ENCODE results near the gene POMGNT2.

The POMGNT2 gene

DNA sequence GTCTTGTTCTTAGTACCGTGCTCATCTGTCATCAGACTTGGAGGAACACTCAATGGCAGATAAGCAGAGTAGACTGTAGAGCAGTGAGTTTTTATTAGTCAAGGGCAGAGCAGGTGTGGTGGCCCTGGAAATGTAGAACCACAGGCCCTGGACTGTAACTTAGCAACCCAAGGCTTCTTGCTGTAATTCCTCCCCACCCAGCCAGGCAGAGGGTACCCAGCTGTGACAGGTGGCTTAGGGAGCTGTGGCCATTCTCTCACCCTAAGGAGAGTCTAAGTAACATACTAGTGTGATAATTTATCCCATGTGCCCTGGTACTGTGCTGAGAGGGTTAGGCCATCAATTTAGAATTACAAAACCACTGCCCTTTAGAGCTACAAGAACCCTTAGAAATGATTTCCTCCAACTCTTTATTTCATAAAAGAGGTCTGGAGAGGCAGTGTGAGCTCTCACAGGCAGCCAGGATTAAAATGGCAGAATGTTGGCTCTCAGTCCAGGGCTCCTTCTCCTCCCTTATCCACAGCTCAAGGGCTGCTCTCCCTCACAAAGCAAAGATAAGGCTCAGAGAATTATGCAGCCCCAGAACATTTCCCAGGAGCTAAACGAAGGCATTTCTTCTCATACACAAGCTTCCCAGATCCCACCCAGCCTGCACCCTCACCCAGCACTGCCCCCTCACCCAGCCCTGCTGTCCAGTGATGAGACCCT, 3.0 kb downstream of the POMGNT2 start:
- no peak for DNase-seq (ENCODE audit: low spot score)

DNA sequence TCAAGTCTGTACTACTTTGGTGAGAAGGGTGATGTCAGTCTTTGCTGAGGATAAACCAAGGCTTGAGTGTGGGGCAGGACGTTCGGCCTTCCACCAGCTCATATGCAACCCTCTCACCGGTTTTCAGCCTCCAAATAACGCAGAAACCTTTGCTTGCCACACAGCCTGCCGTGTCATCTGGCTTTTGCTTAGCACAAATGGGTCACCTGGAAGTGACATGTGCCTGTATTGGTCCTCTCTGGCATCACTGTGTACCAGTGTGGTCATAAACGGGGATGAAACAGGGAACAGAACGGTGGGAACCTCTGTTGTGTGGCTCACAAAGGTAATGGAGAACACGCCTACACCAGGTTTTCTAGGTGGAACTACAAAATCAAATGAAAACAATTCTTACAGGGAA, 7.1 kb downstream of the POMGNT2 start:
- DNase-seq (ENCODE audit: low spot score) = no peak

DNA sequence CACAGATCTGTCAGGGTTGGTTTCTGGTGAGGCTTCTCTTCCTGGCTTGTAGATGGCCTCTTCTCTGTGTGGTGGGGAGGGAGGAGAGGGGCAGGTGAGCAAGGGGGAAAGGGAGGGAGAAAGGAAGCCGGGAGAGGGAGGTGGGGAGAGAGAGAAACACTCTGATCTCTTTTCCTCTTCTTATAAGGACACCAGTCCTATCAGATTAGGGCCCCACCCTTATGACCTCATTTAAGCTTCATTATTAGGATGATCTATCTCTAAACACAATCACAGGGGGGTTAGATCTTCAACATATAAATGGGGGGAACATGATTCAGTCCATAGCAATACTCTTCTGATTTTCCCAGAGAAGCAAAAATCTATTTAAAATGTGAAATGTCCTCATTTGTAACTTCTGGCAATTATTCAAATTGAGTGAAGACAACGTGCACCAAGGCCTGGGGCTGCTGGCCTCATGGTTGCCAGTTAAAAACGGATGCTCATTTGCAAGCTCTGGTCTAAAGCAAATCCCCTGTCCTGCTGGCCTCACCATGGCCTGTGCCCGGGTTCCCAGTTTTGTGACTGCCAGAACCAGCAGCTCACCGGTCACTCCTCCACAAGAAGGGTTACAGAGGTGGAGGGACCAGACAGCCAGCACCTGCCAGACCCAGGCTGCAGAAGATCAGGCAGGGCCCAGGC, 8.3 kb downstream of the POMGNT2 start:
- DNase-seq (ENCODE audit: low spot score) = no peak

DNA sequence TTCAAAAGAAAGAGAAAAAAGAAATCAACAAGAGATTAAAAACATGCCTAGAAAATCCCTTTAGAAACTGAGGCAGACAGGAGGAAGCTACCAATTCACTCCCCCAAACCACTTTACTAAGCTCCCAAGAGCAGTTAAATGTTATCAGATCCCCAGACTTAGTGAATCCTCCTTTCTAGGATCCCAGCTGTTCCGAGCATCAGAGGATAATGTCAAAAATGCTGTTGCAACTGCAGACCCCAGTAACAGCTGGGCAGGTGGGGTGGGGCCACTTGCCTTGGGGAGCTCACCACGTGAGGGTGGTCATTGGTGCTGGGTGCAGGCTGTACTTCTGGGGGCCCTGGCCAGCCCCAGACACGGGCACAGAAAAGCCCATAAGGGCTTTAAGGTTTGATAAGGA, 9.1 kb downstream of the POMGNT2 start:
- DNase-seq (ENCODE audit: low spot score) = no peak

DNA sequence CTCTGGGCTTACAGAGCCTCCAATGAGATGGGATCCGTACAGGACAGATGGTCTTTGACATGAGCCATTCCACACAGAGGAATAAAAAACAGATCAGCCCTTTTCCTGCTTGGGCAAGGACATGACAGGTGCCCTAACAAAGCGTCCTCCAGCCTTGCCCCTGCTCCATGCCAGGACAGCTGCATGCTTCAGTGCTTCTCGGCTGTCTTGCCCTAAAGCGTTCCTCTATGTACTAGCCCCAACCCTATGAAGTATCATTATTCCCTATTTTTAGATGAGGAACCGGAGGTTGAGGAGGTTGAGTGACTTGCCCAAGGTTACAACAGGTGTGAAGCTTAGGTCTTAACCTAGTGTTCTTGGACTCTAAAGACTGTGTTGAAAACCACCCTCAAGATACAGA, 10.5 kb downstream of the POMGNT2 start:
- DNase-seq (ENCODE audit: low spot score) = no peak

DNA sequence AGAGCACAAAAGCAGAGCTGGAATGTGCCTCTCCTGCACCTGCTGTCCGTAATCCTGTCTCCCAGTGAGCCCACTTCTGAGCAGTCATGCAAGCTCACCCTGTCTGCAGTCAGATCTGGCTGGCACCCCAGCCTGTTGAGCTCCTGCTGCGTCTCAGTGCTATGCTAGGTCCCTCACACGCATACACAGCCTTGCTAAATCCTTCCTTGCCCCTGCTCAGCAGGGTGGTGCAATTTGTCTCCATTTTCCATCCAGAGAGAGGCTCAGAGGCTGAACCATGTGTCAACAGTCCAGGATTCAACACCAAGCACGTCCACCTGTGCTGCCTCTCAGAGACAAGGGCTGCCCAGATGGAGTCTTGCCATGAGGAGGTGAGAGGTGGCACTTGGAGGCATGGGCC, 11.0 kb downstream of the POMGNT2 start:
- no peak for DNase-seq (ENCODE audit: low spot score)

DNA sequence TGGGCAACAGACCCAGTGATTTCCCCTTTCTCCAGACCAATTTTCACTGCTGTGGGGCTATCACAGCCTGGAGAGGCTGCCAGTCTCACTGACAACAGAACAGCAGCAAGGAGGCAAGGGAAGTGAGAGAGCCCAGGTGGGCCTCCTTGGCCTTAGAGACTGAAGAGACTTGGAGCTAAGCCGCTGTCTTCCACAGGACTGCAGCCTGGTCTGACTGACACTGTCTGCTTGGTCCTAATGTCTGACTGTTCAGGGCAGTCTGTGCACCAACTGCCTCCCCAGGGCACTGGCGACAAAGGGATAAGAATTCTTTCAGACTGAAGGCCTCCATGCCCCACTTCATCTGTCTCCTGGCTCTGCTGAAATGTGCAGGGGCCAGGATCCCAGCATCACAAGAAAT, 11.5 kb downstream of the POMGNT2 start:
- DNase-seq (ENCODE audit: low spot score) = no peak

DNA sequence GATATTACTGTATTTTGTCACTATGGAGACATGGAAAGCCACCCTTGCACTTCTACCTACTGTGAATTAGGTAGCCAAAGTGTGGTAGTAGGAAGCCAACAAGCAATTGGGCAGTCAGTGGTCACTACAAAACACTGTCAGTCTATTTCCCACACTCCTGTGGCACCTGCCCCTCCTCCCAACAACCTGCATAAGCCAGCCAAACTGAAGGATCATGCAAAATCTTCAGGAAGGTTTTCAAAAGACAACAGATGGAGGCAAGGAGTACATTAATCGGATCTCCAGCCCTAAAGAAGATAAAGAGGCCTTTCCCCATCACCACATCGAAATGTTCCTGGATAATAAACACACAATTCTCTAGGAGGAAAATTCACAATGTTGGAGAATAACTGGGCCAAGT, 11.9 kb downstream of the POMGNT2 start:
- DNase-seq (ENCODE audit: low spot score) = no peak

DNA sequence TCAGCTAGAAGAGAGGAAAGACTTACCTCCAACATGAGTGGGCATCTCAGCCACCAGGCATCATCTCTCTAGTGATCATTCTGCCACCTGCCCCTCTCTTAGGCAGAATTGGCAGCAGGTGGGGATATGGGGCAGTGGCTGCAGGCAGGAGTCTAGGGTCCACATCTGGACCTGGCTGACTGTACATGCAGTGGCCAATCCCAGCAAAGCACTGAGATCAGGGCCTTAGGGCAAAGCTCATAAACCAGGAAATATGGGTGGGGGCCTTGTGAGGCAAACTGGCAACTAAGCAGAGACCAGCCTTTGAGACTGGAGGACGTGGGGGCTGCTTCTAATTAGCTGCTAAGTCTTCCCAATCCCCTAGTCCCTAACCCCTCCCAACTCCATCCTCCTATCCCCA, 12.9 kb downstream of the POMGNT2 start:
- DNase-seq (ENCODE audit: low spot score) = no peak

DNA sequence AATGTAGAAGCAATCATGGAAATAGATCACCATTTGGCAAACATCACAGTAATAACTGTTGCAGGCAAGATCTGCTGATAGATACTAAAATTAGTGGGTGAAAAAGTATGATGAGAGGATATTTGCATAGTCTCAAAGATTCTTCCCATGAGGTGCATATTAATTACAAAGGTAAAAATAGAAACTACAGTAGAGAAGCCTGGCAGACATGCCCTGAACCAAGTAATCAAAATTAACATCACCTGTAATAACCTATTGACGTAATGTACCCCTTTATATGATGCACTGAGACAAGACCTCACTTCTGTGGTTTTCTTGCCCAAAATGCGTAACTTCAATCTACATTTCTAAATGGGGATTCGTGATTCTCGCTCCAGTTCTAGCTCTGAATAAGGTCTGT, 14.4 kb downstream of the POMGNT2 start:
- DNase-seq (ENCODE audit: low spot score) = no peak

DNA sequence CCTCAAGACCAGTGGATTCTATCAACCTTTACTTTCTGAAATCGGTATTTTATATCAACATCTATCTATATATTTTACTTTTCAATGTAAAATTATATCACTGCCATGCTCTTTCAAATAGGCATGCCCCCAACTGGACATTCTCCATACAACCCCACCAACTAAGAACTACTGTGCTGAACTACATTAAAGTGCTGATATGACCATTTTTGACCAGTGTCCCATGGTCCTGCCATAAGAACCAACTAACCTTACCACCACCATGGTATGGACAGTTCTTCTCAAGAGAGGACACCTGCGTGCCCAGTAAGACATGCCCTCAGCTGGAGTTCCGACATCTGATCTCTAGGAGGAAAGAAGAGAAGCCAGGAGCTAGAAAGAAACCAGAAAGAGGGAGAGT, 15.6 kb downstream of the POMGNT2 start:
- no peak for DNase-seq (ENCODE audit: low spot score)

DNA sequence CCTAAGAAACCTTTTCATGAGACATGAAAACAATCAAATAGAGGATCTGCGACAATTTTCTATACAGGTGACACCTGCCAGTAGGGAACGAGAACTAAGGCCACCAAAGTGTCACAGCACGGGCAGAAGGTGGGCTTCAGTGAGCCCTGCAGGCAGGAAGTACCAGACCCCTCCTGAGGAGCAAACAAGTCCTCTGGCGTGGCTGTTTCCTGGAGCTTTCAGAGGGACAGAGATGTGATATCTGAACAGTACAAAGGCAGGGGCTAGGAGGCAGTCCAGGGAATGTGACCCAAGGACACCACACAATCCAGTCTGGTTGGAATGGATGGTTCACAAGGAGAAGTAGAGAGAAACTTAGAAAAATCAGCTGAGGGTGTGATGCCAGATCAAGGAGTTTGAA, 16.8 kb downstream of the POMGNT2 start:
- no peak for DNase-seq (ENCODE audit: low spot score)

DNA sequence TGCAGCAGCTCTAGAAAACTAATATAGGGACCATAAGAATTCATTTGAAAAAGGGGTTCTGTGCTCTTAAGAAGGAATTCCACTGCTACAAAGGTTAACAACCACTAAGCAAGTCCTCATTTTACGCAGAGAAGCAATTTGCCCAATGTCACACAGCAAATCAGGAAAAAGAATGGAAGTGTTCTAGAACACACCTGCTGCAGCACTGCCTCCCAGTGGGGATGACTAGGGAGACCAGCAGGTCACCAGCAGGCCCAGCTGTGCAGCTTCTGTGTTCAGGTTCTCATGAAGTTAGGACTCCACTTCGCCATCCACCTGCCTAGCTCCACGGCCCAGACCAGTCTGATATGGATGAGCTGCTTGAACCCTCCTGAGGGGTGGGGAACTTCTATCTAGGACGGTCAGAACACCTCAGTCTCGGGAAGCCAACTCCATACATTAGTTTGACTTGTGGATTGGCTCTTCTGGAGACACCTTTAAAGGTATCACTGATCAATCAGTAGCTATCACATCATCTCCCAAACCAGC, 18.6 kb downstream of the POMGNT2 start:
- no peak for DNase-seq (ENCODE audit: low spot score)

DNA sequence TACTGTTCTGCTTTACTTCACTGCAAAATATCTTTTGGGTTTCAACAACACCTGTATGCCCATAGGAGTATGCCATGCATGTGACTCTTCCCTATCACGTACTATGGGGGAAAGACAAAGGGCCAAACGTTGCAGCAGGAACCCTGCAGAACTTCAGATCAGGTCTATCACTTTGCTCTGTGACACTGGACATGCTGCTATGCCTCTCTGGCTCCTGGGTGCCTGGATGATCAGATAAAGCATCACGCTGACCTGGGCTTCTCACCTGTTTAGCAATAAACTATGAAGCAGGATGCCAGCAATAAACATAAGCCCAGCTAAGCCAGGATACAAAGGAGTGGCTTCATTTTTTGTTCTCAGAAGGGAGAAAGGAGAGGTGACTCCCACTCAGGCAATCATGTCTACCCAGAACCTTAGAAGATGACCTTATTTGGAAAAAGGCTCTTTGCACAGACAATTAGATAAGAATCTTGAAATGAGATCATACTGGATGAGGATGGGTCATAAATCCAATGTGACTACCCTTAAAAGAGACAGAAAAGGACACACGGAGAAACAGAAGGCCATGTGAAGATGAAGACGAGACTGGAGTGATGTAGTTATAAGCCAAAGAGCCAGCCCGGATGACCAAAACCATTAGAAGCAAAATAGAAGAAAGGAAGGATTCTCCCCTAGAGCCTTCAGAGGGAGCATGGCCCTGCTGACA, 19.3 kb downstream of the POMGNT2 start:
- no peak for DNase-seq (ENCODE audit: low spot score)

DNA sequence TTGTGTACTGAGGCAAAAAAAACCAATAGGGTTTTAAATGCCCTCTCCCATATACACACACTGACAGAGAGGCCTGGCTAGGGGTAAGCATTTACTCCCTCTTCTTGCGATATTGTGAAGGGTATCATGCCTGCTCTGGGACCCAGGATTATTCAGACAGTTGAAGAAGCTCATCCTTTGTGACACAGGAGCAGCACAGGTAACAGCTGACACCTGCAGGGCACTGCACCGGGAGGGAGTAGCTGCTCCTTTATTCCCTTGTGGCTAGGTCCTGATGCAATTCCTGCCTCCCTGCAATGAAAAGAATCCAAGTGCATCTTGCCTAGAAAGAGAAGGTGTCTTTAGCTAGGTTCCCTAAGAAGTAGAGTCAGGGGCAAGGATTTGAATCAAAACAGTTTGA, 23.4 kb downstream of the POMGNT2 start:
- DNase-seq (ENCODE audit: low spot score) = no peak

DNA sequence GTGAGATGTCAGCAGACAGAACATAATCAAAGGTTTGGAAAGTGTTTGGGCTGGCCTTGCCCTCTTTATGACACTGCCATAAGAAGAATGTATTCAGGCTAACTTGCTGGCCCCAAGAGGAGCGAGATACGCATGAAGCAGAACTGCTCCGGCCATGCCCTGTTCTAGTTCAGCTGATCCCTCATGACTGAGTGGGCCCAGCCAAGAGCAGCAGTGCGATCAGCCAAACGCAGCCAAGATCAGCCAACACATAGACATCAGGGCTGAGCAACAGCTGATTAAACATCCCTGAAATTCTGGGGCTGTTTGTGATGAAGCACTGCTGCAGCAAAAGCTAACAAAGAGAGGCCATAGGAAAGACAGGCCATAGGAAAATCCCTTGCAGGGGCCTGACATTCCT, 24.1 kb downstream of the POMGNT2 start:
- no peak for DNase-seq (ENCODE audit: low spot score)

DNA sequence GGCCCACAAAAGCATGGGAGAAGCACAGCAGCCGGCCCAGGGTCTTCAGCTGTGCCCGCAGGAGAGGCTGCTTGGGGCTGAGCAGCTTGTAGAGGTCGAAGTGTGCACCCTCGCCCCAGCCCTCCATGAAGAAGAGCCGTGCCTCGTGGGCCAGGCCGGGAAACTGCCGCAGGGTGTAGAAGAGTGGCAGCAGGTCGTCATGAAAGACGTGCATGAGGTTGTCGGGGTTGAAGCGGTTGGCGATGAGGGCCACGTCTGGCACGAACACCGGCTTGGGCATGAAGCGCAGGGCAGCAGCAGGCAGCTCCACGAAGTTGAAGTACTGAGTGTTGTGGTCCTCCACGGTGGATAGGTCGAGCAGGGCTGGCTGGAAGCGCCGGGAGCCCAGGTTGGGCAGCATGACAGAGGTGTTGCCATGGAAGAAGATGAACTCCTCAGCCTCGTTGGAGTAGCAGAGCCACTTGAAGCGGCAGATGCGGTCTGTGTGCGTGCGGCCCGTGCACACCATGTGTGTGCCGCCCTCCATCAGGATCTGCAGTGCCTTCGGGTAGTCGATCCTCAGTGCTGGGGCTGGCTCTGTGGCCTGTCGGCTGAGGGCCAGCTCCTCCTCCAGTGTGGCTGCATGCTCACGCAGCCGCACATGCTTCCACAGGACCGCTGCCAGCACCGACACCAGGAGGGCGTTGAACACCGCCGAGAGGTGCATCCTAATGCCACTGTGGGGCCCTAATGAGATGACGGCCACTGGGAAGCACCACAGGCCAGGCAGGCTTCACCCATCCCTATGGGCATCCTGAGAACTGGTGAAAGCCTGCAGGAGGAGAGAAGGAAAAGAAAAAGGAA, 24.9 kb downstream of the POMGNT2 start:
- no peak for DNase-seq (ENCODE audit: low spot score)

DNA sequence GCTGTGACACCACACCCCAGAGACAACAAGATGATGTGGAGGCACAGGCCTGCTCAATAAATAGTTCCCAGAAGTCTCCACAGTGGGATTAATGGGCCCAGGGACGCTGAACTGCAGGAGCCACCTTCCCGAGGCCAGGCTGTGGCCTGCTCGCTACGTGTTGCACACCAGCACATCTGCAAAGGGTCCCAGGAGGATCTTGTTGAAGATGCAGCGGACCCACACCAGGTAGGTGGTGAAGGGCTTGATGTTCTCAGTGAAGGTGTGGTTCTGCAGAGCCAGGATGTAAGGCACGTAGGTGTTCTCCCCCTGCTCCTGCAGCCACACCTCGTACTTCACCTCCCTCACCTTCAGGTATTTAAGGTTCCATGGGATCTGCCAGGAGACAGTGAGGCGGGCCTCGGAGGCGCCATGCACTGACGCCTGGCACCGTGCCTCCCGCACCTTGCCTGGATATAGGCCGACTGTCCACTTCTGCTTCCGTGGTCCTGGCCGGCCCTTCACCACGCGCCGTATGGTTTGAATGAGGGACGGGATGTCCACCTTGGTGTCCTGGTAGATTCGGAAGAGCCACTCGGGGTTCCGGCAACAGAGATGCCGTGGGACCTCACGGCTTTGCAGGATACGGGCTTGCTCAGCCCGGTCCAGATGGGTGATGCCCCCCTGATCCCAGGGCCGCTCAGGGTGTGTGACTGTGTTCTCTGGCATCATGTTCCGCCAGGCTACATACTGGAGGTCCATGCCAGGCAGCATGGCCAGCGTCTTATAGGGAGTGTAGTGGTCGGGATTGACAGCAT, 26.1 kb downstream of the POMGNT2 start:
- DNase-seq (ENCODE audit: low spot score) = no peak

DNA sequence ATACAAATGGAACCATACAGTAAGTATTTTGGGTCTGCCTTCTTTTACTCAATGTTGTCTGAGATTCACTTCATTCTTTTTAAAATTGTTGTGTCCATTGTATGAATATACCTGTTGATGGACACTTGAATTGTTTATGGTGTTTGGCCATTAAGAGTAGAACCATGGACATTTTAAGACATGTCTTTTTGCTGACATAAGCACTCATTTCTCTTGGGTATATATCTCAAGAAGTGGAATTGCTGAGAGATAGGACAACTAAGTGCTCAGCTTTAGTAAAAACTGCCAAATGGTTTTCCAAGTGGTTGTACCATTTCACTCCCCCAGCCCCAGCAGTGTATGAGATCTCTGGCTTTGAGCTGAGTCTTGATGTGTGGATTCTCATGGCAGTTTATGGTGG, 28.2 kb downstream of the POMGNT2 start:
- DNase-seq (ENCODE audit: low spot score) = no peak

DNA sequence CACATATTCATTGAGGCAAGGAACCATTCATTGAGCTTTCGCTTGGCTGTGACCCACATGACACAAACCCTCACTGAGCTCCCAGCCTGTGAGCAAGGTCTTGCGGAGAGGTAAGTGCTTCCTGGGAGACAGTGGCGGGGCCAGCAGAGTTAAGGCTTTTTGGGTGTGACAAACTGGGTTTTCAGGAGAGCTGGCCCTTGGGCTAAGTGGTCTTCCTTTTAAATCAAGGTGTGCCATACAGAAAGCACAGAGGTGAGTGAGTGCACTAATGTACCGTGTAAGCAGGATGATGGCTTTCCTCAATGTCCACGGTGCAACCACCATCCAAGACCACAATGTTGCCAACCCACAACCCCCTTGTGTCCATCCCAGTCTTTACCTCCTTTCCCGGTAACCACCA, 28.6 kb downstream of the POMGNT2 start:
- no peak for DNase-seq (ENCODE audit: low spot score)

DNA sequence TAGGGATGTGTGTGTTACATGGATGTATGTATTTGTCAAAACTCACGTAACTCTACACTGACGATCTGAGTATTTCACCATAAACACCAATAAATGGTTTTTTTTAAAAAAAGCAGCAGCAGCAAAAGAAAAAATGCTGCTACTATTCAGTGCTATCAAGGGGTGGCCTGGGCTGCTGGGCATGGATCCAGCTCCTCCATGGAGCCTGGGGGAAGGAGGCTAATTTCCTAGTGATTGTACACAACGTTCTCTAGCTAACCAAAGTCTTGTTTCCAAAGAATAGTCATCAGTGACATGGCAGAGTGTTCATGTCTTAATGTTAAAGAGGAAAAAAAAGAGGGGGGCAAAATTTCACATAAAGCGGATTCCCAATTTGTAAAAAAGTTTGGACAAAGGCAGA, 29.0 kb downstream of the POMGNT2 start:
- DNase-seq (ENCODE audit: low spot score) = no peak
